ENCODE results near the gene SCNN1G. TPM values are rescaled to one million over a fixed set of nuclear protein-coding genes. Genes with fewer than 3 reads are reported as not detected.

SCNN1G gene
- total and polyA plus RNA-seq, 2 of the 13 experiments (the other 11 are each of a cell fraction or from before 2014, with no cell fraction given), result not detected

GRCh38 chr16:23182206-23182678, 303 bp upstream of the SCNN1G start (continued):
- TF ChIP-seq, protein P1, sequence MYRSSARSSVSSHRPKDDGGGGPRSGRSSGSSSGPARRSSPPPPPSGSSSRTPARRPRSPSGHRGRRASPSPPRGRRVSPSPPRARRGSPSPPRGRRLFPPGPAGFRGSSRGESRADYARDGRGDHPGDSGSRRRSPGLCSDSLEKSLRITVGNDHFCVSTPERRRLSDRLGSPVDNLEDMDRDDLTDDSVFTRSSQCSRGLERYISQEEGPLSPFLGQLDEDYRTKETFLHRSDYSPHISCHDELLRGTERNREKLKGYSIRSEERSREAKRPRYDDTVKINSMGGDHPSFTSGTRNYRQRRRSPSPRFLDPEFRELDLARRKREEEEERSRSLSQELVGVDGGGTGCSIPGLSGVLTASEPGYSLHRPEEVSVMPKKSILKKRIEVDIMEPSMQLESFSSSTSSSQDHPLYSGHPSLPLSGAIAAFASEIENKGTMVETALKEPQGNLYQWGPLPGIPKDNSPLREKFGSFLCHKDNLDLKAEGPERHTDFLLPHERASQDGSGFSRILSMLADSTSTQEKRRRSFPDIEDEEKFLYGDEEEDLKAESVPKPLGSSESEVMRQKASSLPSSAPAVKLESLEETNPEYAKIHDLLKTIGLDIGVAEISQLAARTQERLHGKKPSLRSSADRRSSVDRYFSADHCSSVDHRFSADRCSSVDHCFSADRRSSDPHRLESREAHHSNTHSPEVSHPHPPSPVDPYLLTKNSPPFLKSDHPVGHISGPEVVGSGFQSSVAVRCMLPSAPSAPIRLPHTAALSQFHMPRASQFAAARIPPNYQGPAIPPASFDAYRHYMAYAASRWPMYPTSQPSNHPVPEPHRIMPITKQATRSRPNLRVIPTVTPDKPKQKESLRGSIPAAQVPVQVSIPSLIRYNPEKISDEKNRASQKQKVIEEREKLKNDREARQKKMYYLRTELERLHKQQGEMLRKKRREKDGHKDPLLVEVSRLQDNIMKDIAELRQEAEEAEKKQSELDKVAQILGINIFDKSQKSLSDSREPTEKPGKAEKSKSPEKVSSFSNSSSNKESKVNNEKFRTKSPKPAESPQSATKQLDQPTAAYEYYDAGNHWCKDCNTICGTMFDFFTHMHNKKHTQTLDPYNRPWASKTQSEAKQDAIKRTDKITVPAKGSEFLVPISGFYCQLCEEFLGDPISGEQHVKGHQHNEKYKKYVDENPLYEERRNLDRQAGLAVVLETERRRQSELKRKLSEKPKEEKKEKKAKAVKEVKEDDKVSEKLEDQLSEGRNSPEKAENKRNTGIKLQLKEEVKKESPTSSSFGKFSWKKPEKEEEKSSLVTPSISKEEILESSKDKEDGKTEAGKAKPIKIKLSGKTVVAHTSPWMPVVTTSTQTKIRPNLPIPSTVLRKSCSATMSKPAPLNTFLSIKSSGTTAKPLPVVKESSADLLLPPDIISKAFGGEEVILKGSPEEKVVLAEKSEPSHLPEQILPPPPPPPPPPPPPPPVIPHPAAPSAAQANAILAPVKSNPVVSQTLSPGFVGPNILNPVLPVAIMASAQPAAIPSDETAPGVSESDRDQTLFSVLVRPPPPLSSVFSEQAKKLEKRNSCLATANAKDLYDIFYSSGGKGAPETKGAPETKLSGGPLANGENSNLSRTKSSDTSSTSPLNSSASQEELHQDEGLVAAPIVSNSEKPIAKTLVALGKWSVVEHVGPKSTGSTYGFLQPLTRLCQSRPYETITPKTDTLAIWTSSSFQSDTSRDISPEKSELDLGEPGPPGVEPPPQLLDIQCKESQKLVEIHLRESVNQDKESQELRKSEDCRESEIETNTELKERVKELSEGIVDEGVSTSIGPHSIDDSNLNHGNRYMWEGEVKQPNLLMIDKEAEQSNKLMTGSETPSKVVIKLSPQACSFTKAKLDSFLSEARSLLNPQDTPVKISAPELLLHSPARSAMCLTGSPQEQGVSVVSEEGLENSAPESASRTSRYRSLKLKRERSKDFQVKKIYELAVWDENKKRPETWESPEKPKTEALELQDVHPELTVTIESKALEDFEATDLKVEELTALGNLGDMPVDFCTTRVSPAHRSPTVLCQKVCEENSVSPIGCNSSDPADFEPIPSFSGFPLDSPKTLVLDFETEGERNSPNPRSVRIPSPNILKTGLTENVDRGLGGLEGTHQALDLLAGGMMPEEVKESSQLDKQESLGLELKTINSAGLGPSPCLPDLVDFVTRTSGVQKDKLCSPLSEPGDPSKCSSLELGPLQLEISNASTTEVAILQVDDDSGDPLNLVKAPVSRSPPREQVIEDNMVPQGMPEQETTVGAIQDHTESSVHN (CRISPR knock-in tag; IDR thresholded peaks at IDR 0.05), result peak; percentile 82; the same call in 1 of the 2 replicates
- TF ChIP-seq PTBP1 (IDR thresholded peaks at IDR 0.05; ENCODE audit: low read depth, low read length, poor library complexity, severe bottlenecking) (no peak), JUND (CRISPR knock-in tag; IDR thresholded peaks at IDR 0.05) (no peak), ZNF296 (CRISPR knock-in tag; conservative IDR thresholded peaks at IDR 0.05) (no peak), MIER2 (CRISPR knock-in tag; IDR thresholded peaks at IDR 0.05) (peak; percentile 80; the same call in 1 of the 2 replicates), ZBTB21 (CRISPR knock-in tag; IDR thresholded peaks at IDR 0.05) (no peak), ZNF431 (CRISPR knock-in tag; IDR thresholded peaks at IDR 0.05; ENCODE audit: borderline replicate concordance, low read depth) (no peak), AHDC1 (CRISPR knock-in tag; IDR thresholded peaks at IDR 0.05; ENCODE audit: borderline replicate concordance) (no peak), ZMYM4 (CRISPR knock-in tag; IDR thresholded peaks at IDR 0.05) (peak; percentile 27; the same call in 1 of the 2 replicates), MED1 (CRISPR knock-in tag; IDR thresholded peaks at IDR 0.05) (peak; percentile 36; the same call in 1 of the 2 replicates), ZNF430 (CRISPR knock-in tag; IDR thresholded peaks at IDR 0.05) (no peak), CEBPB (IDR thresholded peaks at IDR 0.05; ENCODE audit: borderline replicate concordance, low read depth, low read length) (no peak), SP2 (CRISPR knock-in tag; IDR thresholded peaks at IDR 0.05) (no peak), KLF9 (CRISPR knock-in tag; IDR thresholded peaks at IDR 0.05; ENCODE audit: low read depth) (no peak), ZFYVE20 (CRISPR knock-in tag; IDR thresholded peaks at IDR 0.05; ENCODE audit: borderline replicate concordance, low read depth) (no peak), ZFP62 (CRISPR knock-in tag; IDR thresholded peaks at IDR 0.05) (no peak), CHD2 (IDR thresholded peaks at IDR 0.05; ENCODE audit: low read depth, low read length) (no peak), ZNF234 (CRISPR knock-in tag; conservative IDR thresholded peaks at IDR 0.05) (no peak)

All from HepG2 (cell line).